Stimulated activated naive CD4-positive, alpha-beta T cell (primary cell): ENCODE results near the gene KCNQ1.
A peak's percentile ranks its signal among the peaks of the same experiment; 100 is the strongest.

ENCODE experiments used
- DNase-seq, 6 experiments: peaks; one replicate each; lab custom pipeline; 2025; lab: John Stamatoyannopoulos, UW

KCNQ1 gene

GRCh38 chr11:2443881-2444820 is 657 bp upstream of the KCNQ1 start, which contains the start of gene TRPM5:
TSS of gene TRPM5 (minus strand) at chr11:2444514. CDS start at chr11:2423036, 21,478 bp downstream.
- DNase-seq, result peak; percentile 61 to 86 (median 83)

- peak in 1 of 6 experiments; percentile 40 for DNase-seq
Measured at GRCh38 chr11:2445746-2446551, 1.1 kb downstream of the KCNQ1 start.

- peak in 3 of 6 experiments; percentile 13 to 30 (median 13) for DNase-seq
Measured at GRCh38 chr11:2446590-2447252, 1.9 kb downstream of the KCNQ1 start.

- DNase-seq, result no peak
Measured at GRCh38 chr11:2447253-2447950, 2.6 kb downstream of the KCNQ1 start.

GRCh38 chr11:2447951-2448650 is 3.3 kb downstream of the KCNQ1 start:
- DNase-seq, result no peak

- DNase-seq, result no peak
Measured at GRCh38 chr11:2448661-2449547, 4.1 kb downstream of the KCNQ1 start.

- no peak for DNase-seq
Measured at GRCh38 chr11:2449548-2450320, 4.9 kb downstream of the KCNQ1 start.

- no peak for DNase-seq
Measured at GRCh38 chr11:2450321-2451041, 5.7 kb downstream of the KCNQ1 start.

DNA sequence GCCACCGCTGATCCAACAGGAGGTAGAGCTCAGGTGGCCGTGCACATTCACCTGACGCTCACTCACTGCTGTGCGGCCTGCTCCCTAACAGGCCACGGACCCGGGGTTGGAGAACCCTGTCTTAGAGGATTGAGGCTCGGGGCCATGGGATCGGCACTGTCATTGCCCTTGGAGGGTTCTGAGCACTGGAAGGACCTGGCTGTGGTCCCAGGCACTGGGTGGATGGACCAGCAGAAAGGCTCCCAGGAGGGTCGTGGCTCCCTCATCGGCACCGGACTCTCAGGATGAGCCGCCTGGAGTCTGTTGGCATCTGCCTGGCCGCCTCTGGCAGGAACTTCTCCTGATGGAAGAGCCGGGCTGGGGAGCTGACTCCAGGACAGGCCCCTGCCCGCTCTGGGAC is 6.5 kb downstream of the KCNQ1 start:
- DNase-seq, result no peak

- DNase-seq, result no peak
Measured at GRCh38 chr11:2451916-2452315, 7.1 kb downstream of the KCNQ1 start.

- DNase-seq, result no peak
Measured at GRCh38 chr11:2452321-2453012, 7.7 kb downstream of the KCNQ1 start.

- DNase-seq, result no peak
Measured at GRCh38 chr11:2453436-2453835, 8.6 kb downstream of the KCNQ1 start.

GRCh38 chr11:2458321-2458720 is 13.5 kb downstream of the KCNQ1 start:
- no peak for DNase-seq

DNA sequence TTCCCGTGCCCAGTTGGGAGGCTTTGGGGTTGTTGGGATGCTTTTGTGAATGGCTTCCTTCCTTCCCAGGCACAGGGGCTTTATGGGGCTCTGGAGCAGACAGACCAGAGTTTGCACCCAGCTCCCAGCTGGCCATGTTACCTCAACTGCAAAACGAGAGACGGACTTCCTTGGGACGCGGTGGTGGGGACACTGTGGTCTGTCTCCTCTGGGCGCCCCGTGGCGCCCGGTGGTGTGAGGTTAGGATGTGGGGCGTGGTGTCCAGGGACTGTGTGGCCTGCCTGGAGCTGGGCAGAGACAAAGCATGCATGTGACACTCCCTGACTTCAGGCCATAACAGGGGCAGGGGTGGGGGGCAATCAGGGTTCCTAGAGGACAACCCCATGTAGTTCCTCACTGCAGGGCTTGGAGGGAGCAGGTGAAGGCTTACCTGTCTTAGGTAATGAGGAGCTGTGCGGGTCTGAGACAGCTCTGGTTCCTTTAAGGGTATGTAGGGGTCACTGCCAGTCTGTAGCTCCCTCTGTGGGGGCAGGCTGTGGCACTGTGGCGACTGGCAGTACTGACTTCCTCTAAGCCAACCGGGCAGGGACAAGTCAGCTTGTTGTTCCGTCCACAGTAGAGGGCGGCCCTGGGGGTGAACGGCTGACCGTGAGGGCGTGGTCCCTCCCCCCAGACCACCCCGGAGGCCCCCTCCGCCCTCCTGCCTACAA is 14.4 kb downstream of the KCNQ1 start:
- no peak for DNase-seq

GRCh38 chr11:2459796-2460531 is 15.2 kb downstream of the KCNQ1 start:
- no peak for DNase-seq

DNA sequence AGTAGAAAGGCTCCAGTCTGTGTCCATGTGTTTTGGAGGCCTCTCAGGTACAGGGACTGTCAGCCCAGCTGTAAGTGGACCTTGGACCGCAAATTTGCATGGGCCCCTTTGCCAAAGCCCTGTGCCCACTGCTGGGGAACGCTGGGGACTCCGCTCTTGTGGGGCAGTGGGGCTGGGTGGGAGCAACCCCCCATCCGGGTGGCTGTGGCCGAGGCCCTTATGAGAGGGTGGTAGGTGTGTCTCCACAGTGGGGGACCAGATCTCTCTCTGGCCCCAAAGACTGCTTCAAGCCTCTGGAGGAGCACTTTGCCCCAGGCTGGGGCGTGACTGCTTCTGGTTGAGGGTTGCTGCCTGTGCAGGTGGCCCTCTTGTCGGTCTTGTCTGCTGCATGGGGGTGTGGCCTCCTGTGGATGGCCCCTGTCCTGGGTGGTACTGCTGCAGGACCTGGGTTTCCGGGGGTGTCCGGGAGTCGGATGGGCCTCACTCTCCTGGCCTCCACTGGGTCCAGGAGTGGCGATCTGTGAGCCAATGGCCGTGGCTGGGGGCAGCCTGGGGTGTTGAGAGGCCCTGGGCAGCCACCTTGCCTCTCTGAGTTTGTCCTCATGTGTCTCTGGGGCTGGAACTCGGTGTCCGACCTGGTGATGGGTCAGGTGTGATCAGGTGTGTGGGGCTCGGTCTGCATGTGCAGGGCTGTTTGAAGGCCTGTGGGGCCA is 15.9 kb downstream of the KCNQ1 start:
- DNase-seq, result no peak
